IPS-18a (cell line): ENCODE results near the gene TBC1D8B.
"Not testable (repeated sequence)": the region's sequence is repeated elsewhere in the genome, so short reads cannot be mapped to it uniquely, and the experiment has no call there.

Source experiments
- H3K27ac ChIP-seq: one replicate; pipeline ENCODE4 v1.5.1; 2013; ENCODE audit warnings: low read length
- H3K27me3 ChIP-seq: one replicate; pipeline ENCODE4 v1.6.1; 2013; ENCODE audit warnings: mild to moderate bottlenecking, low read length; ENCODE audit not compliant: control insufficient read depth, insufficient read depth
- H3K36me3 ChIP-seq: one replicate; pipeline ENCODE4 v1.6.1; 2013; ENCODE audit warnings: low read depth, low read length; ENCODE audit not compliant: control insufficient read depth
- H3K4me1 ChIP-seq: one replicate; pipeline ENCODE4 v1.6.1; 2013; ENCODE audit warnings: low read depth, low read length; ENCODE audit not compliant: control insufficient read depth
- H3K4me3 ChIP-seq: one replicate; pipeline ENCODE4 v1.5.1; 2013; ENCODE audit warnings: low read length
- H3K9ac ChIP-seq: one replicate; pipeline ENCODE4 v1.6.1; 2013; ENCODE audit warnings: mild to moderate bottlenecking, low read length, moderate library complexity
- H3K9me3 ChIP-seq: one replicate; pipeline ENCODE4 v1.6.1; 2013; ENCODE audit warnings: low read depth, low read length; ENCODE audit not compliant: control insufficient read depth

Gene TBC1D8B

DNA sequence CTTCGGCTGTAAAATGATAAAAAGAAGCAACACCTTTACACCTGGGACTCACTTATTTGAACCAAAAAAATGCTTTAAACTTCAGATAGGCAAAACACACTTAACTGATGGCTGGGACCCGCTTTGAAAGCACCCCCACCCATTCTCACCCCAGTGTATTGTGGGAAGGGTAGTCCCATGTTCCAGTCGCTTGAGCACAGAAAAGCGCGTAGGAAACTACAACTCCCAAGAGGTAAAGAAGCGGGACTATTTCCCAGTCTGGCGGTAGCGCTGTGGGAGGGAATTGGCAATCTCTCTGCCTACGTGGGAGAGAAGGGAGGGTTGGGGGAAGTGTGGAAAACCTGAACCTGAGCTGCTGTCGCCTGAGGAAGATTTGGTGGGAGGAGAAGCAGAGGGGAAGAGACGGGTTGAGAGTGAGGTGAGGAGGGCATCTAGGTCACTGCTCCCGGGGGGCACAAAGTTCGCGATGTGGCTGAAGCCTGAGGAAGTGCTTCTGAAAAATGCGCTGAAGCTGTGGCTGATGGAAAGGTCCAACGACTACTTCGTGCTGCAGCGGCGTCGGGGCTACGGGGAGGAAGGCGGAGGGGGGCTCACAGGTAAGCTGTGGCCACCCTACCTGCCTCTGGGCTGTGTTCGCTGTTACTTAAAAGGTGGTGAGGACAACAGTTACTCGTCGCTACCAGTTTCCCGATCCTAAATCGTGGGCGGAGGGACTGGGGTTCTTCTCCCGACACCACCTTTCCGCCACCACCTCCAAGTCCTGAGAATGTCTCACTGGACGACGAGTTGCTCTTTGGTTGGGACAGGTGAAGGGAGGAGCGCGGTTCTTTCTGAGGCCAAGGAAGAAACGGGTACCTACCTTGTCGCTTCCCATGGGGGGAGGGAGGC is at the start of gene TBC1D8B:
Gene TBC1D8B, plus strand, starts transcription at position 286 of the 888 bp plus-strand sequence. Its CDS starts 181 bp downstream, at position 467.
- Histone ChIP-seq H3K27me3 (peaks cover 36% of the 10 kb centered on the region), H3K9me3 (no peaks in the 10 kb centered on the region), H3K4me3 (peak within 1 kb of the TSS; percentile 96), H3K4me1 (peaks cover 4% of the 10 kb centered on the region), H3K9ac (peak within 1 kb of the TSS; percentile 62), H3K27ac (peak within 1 kb of the TSS; percentile 35), H3K36me3 (no peaks in the 10 kb centered on the region)

DNA sequence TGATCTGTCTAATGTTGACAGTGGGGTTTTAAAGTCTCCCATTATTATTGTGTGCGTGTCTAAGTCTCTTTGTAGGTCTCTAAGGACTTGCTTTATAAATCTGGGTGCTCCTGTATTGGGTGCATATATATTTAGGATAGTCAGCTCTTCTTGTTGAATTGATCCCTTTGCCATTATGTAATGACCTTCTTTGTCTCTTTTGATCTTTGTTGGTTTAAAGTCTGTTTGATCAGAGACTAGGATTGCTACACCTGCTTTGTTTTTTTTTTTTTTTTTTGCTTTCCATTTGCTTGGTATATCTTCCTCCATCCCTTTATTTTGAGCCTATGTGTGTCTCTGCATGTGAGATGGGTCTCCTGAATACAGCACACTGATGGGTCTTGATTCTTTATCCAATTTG is 33.2 kb upstream of the TBC1D8B start:
- not testable (repeated sequence) for H3K36me3 ChIP-seq, H3K4me1 ChIP-seq, H3K9me3 ChIP-seq, H3K4me3 ChIP-seq, H3K27ac ChIP-seq, H3K27me3 ChIP-seq, H3K9ac ChIP-seq

DNA sequence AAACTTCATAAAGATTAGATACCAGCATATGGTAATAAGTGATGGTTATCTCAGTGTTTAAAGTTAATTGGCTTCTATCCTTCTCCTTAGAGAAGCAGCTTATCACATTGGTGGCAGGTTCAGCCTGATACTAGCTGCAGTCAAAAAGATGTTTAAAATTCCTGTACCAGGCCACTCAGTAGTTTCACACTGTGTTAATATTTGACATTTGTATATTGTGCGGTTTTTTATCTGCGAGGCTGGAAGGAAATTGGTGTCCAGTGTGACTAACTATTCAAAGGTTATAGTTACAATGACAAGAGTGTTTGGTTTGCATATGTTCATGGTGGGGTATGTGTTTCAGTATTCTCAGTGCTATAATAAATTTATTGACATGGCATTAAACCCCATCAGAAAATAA is 27.5 kb upstream of the TBC1D8B start:
- Histone ChIP-seq H3K4me3 (no peak overlapping the region), H3K9ac (no peak overlapping the region), H3K27me3 (no peaks in the 10 kb centered on the region), H3K36me3 (no peaks in the 10 kb centered on the region), H3K27ac (no peak overlapping the region), H3K9me3 (no peaks in the 10 kb centered on the region), H3K4me1 (no peaks in the 10 kb centered on the region)

DNA sequence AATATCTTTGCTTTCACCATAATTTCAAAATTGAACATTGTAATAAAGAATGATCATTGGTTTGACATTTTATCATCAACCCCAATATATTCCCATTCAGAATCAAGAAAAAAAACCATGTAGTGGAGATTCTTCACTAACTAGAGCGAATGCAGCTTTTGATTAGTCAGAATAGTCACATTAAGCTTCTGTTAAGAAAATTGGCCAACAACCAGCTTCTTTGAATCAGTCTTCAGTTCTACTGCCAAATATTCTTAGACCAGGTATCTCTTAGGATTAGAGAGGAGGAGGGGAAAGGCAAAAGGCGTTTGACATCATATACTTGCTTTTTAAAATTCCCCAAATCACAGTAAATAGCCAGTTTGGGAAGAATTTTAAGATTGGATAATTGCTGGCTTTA is 22.2 kb upstream of the TBC1D8B start:
- no peak overlapping the region for H3K9ac ChIP-seq
- peaks cover 37% of the 10 kb centered on the region for H3K4me1 ChIP-seq
- no peaks in the 10 kb centered on the region for H3K9me3 ChIP-seq
- H3K27me3 ChIP-seq: no peaks in the 10 kb centered on the region
- no peaks in the 10 kb centered on the region for H3K36me3 ChIP-seq
- H3K4me3 ChIP-seq: no peak overlapping the region
- H3K27ac ChIP-seq: no peak overlapping the region

DNA sequence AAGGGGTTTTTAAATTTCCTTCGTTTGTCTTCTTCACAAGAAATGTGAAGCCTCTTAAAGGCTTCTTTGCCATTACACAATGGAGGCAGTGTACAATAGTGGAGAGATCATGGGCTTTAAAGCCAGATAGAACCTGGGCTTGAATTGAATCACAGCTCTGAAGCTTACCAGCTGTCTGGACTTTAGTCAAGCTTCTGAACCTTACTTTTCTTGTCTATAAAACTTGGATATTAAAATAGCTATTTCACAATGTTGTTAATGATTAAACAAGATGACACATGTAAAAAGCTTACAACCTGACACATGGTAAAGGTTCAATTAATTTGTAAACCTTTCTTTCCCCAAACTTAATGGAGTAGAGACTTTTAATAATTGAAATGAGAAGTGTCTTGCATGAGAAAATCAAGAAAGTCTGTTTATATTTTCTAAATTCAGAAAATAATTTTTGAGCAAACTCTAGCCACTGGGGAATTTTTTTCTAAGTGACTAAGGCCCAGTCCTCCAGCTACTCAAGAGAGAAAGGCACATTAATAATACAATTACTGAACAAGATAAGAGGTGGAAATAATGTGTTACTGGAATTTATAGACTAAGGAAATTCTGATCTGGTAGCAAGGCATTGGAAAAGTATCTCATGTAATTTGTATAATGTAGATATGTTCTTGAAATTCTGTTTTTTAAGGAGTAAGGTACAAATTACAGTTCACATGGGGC is 21.7 kb upstream of the TBC1D8B start:
- no peak overlapping the region for H3K9ac ChIP-seq
- no peaks in the 10 kb centered on the region for H3K27me3 ChIP-seq
- no peak overlapping the region for H3K27ac ChIP-seq

DNA sequence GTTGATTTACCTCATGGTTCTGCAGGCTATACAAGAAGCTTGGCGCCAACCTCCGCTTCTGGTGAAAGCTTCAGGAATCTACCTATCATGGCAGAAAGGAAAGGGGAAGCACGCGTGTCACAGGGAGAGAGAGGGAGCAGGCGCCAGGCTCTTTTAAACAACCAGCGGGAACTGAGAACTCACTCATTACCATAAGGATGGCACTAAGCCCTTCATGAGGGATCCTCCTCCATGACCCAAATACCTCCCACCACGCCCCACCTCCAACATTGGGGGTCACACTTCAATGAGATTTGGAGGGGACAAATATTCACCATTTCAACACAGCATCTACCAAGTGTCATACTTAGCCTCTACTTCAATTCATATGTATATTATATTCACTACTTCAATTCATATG is 18.8 kb upstream of the TBC1D8B start:
- Histone ChIP-seq H3K9me3 (no peaks in the 10 kb centered on the region), H3K9ac (peak overlapping the region; percentile 61), H3K4me1 (peaks cover 38% of the 10 kb centered on the region), H3K4me3 (peak overlapping the region; percentile 42), H3K36me3 (no peaks in the 10 kb centered on the region), H3K27ac (peak overlapping the region; percentile 61), H3K27me3 (no peaks in the 10 kb centered on the region)

More for the DNA sequence above, 21.7 kb upstream of the TBC1D8B start:
- Histone ChIP-seq H3K4me3 (no peak overlapping the region), H3K36me3 (no peaks in the 10 kb centered on the region), H3K9me3 (no peaks in the 10 kb centered on the region), H3K4me1 (peaks cover 38% of the 10 kb centered on the region)

DNA sequence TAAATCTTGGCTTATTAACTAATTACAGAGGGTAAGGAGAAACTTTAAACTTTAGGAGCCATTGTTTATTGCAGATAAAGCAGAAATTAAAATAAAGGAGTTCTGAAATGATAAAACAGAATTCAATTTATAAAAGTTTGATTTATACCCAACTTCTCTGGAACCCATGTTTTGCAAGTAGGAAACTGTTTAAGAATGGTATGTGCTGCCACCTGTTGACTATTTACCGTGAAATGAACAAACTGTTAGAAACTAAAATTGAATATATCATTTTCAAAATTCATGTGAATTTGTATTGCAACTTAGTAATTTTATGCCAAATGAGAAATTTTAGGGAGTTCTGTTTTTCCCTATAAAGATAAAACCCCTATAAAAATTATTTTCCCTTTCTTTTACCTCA is 11.0 kb upstream of the TBC1D8B start:
- Histone ChIP-seq H3K4me1 (no peaks in the 10 kb centered on the region), H3K4me3 (no peak overlapping the region), H3K27me3 (no peaks in the 10 kb centered on the region), H3K9ac (no peak overlapping the region), H3K36me3 (no peaks in the 10 kb centered on the region), H3K9me3 (no peaks in the 10 kb centered on the region), H3K27ac (no peak overlapping the region)

DNA sequence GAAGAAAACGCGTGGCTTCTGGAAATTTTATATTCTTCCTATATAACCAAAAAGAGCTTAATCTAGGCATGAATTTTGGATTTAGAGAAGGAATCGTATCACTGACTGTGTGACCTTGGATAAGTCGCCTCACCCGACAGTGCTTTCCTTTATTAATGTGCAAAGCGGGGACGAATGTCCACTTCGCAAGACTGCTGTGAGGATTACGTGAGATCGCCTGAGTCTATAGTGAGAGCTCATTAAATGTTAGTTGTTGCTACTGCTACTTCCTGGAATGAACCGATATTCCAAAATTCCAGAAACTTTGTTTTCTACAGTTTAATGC is 448 bp upstream of the TBC1D8B start:
- Histone ChIP-seq H3K27ac (no peak overlapping the region), H3K4me1 (peaks cover 4% of the 10 kb centered on the region), H3K27me3 (peaks cover 36% of the 10 kb centered on the region), H3K9ac (peak overlapping the region; percentile 29), H3K4me3 (peak overlapping the region; percentile 96), H3K36me3 (no peaks in the 10 kb centered on the region), H3K9me3 (no peaks in the 10 kb centered on the region)

DNA sequence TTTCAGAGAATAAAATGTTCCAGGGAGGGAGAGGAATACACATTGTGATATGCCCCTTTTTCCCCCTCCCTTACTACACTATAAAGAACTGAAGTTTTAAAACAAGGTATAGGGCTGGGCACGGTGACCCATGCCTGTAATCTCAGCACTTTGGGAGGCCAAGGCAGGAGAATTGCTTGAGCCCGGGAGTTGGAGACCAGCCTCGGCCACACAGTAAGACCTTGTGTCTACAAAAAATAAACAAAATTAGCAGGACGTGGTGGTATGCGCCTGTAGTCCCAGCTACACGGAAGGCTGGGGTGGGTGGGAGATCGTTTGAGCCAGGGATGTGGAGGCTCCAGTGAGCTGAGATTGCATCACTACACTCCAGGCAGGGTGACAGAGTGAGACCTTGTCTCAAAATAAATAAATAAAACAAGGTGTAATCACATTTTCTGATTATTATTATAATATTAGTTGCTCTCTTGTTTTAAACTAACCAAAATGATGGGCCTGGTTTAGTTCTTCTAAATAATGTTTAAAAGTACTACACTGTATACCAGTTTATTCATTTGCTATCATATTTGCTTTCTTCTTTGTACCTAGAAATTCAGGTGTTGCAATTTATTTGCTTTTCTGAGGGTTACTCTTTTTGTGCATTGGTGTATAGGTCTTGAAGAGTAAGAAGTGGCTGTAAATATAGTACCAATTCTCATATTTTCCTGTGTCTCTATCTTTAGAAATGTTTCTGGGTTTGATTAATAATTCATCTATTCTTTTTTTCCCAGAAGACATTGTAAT is 8.8 kb downstream of the TBC1D8B start:
- Histone ChIP-seq H3K9me3 (no peaks in the 10 kb centered on the region), H3K4me1 (no peaks in the 10 kb centered on the region), H3K4me3 (no peak overlapping the region), H3K27ac (no peak overlapping the region), H3K36me3 (no peaks in the 10 kb centered on the region), H3K27me3 (no peaks in the 10 kb centered on the region), H3K9ac (no peak overlapping the region)

DNA sequence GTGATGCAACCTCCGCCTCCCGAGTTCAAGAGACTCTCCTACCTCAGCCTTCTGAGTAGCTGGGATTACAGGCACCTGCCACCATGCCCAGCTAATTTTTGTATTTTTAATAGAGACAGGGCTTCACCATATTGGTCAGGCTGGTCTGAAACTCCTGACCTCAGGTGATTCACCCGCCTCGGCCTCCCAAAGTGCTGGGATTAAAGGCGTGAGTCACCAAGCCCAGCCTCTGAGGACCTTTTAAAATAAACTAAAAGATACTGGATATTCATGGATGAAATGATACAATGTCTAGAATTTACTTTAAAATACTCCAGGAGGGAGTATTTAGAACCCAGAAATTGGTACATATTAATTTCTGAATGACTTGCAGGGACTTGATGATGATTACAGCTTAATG is 10.5 kb downstream of the TBC1D8B start:
- not testable (repeated sequence) for H3K27me3 ChIP-seq, H3K4me1 ChIP-seq, H3K36me3 ChIP-seq, H3K27ac ChIP-seq, H3K4me3 ChIP-seq, H3K9ac ChIP-seq, H3K9me3 ChIP-seq

DNA sequence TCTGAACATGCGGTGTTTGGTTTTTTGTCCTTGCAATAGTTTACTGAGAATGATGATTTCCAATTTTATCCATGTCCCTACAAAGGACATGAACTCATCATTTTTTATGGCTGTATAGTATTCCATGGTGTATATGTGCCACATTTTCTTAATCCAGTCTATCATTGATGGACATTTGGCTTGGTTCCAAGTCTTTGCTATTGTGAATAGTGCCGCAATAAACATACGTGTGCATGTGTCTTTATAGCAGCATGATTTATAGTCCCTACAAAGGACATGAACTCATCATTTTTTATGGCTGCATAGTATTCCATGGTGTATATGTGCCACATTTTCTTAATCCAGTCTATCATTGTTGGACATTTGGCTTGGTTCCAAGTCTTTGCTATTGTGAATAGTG is 11.6 kb downstream of the TBC1D8B start:
- H3K27ac ChIP-seq, H3K27me3 ChIP-seq, H3K36me3 ChIP-seq, H3K4me1 ChIP-seq, H3K9me3 ChIP-seq, H3K4me3 ChIP-seq, H3K9ac ChIP-seq: not testable (repeated sequence)
